Measurements from ENCODE around the gene SOX6.
"Not testable (repeated sequence)": the region's sequence is repeated elsewhere in the genome, so short reads cannot be mapped to it uniquely, and the experiment has no call there.

Gene SOX6

GRCh38 chr11:16032974-16033373 is 323.4 kb downstream of the SOX6 start:
- no peak overlapping the region for H3K4me3 ChIP-seq (ENCODE audit: low read depth, low read length)
- TF ChIP-seq, protein P1, sequence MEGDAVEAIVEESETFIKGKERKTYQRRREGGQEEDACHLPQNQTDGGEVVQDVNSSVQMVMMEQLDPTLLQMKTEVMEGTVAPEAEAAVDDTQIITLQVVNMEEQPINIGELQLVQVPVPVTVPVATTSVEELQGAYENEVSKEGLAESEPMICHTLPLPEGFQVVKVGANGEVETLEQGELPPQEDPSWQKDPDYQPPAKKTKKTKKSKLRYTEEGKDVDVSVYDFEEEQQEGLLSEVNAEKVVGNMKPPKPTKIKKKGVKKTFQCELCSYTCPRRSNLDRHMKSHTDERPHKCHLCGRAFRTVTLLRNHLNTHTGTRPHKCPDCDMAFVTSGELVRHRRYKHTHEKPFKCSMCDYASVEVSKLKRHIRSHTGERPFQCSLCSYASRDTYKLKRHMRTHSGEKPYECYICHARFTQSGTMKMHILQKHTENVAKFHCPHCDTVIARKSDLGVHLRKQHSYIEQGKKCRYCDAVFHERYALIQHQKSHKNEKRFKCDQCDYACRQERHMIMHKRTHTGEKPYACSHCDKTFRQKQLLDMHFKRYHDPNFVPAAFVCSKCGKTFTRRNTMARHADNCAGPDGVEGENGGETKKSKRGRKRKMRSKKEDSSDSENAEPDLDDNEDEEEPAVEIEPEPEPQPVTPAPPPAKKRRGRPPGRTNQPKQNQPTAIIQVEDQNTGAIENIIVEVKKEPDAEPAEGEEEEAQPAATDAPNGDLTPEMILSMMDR (IDR thresholded peaks at IDR 0.05; ENCODE audit: low read depth, low read length): no peak

GRCh38 chr11:16031210-16031609 is 325.1 kb downstream of the SOX6 start:
- no peak overlapping the region for H3K4me3 ChIP-seq (ENCODE audit: low read depth, low read length)

GRCh38 chr11:16030664-16031063 is 325.7 kb downstream of the SOX6 start:
- TF ChIP-seq, protein P1 (IDR thresholded peaks at IDR 0.05; ENCODE audit: low read depth, low read length): no peak
- H3K4me3 ChIP-seq (ENCODE audit: low read depth, low read length): no peak overlapping the region

More at GRCh38 chr11:16031210-16031609, 325.1 kb downstream of the SOX6 start:
- TF ChIP-seq, protein P1 (IDR thresholded peaks at IDR 0.05; ENCODE audit: low read depth, low read length): no peak

DNA sequence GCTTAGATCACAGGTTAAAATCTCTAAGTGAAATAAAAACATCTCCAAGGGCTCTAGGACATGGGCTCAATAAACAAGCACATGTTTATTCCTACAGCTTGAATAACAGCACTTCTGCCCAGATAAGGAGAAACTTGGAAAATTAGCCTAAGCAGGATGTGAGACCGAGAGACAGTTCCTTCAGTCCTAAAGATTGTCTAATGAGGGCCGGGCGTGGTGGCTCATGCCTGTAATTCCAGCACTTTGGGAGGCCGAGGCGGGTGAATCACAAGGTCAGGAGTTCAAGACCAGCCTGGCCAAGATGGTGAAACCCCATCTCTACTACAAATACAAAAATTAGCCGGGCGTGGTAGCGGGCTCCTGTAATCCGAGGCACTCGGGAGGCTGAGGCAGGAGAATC is 327.2 kb downstream of the SOX6 start:
- not testable (repeated sequence) for H3K4me3 ChIP-seq (ENCODE audit: low read depth, low read length)

DNA sequence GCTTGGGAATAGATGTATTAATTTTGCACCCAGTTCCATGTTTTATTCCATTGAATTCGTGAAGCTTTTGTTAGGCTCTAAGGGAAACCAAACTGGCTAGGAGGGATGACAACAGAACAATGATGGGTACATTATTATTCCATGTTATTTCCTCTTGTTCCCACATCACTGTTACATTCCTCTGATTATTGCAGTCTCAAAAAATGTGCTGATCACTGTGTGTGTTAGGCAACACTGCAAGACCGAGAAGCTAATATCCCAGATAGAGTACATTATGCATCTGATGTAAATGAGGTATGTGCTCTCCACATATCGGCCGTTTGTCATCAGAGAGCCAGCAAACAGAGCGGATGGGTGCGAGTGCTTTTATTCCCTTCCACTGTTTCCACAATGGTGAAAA is 327.9 kb downstream of the SOX6 start:
- H3K4me3 ChIP-seq (ENCODE audit: low read depth, low read length): no peak overlapping the region
- TF ChIP-seq, protein P1 (IDR thresholded peaks at IDR 0.05; ENCODE audit: low read depth, low read length): no peak

GRCh38 chr11:16027621-16028020 is 328.7 kb downstream of the SOX6 start:
- TF ChIP-seq, protein P1 (IDR thresholded peaks at IDR 0.05; ENCODE audit: low read depth, low read length): no peak
- no peak overlapping the region for H3K4me3 ChIP-seq (ENCODE audit: low read depth, low read length)

- H3K4me3 ChIP-seq (ENCODE audit: low read depth, low read length): no peak overlapping the region
- TF ChIP-seq, protein P1 (IDR thresholded peaks at IDR 0.05; ENCODE audit: low read depth, low read length): no peak
Measured at GRCh38 chr11:16026849-16027248, 329.5 kb downstream of the SOX6 start.

GRCh38 chr11:16018931-16019330 is 337.4 kb downstream of the SOX6 start:
- H3K4me3 ChIP-seq (ENCODE audit: low read depth, low read length): no peak overlapping the region
- TF ChIP-seq, protein P1 (IDR thresholded peaks at IDR 0.05; ENCODE audit: low read depth, low read length): no peak

All from WI38 (cell line).